Caco-2 (cell line): ENCODE data around the gene ZNF316. TPM values are rescaled to one million over a fixed set of nuclear protein-coding genes. Genes with fewer than 3 reads are reported as not detected.

Experiments
- BruUV-seq: library from RNA; stranded (reverse); fragments of 400-500 nt; replicated peaks from 2 replicates; lab custom pipeline; 2021; lab: Mats Ljungman, UMichigan
- CTCF ChIA-PET: fragments of 300-600 bp; sonication (Branson Sonifier 250); formaldehyde crosslinking; loops from one replicate; lab custom pipeline; 2022; ENCODE audit warnings: antibody characterized with exemption; lab: Charles Lee
- POLR2A ChIA-PET: fragments of 300-600 bp; sonication (Branson Sonifier 250); formaldehyde crosslinking; loops from one replicate; lab custom pipeline; 2022; ENCODE audit warnings: antibody characterized with exemption; lab: Charles Lee
- DNase-seq, 2 experiments: peaks; one replicate each; pipeline versions ENCODE4 v3.0.0 to v3.0.0-alpha.2; 2020 to 2022
- H3K27me3 ChIP-seq: replicated peaks from 2 replicates; pipeline ENCODE4 v1.6.0; 2011; ENCODE audit warnings: low read length; ENCODE audit not compliant: control insufficient read depth, insufficient read depth
- H3K36me3 ChIP-seq: 2 replicates; pipeline ENCODE4 v1.5.1; 2011; ENCODE audit warnings: low read length; ENCODE audit not compliant: control insufficient read depth, insufficient read depth
- H3K4me1 ChIP-seq: fragments of 250-450 bp; sonication (Bioruptor Pico); 2 replicates; pipeline ENCODE4 v1.5.1; 2020; ENCODE audit warnings: mild to moderate bottlenecking
- H3K4me3 ChIP-seq: 2 replicates; pipeline ENCODE4 v1.5.1; 2011; ENCODE audit warnings: low read depth, mild to moderate bottlenecking, control low read depth, low read length
- H3K9me3 ChIP-seq: fragments of 250-450 bp; sonication (Bioruptor Pico); 2 replicates; pipeline ENCODE4 v1.5.1; 2020; ENCODE audit warnings: mild to moderate bottlenecking, moderate library complexity
- H3K27ac Mint-ChIP-seq: one replicate; pipeline ENCODE4 v1.8.0; 2022; ENCODE audit warnings: mixed read lengths; ENCODE audit not compliant: unreplicated experiment
- H3K27me3 Mint-ChIP-seq: one replicate; pipeline ENCODE4 v1.8.0; 2022; ENCODE audit warnings: mixed read lengths; ENCODE audit not compliant: insufficient read depth, unreplicated experiment
- H3K36me3 Mint-ChIP-seq: one replicate; pipeline ENCODE4 v1.8.0; 2022; ENCODE audit warnings: mild to moderate bottlenecking, mixed read lengths; ENCODE audit not compliant: insufficient read depth, unreplicated experiment
- H3K4me1 Mint-ChIP-seq: one replicate; pipeline ENCODE4 v1.8.0; 2022; ENCODE audit warnings: low read depth, mixed read lengths; ENCODE audit not compliant: unreplicated experiment
- H3K4me3 Mint-ChIP-seq: one replicate; pipeline ENCODE4 v1.8.0; 2022; ENCODE audit warnings: mild to moderate bottlenecking, moderate library complexity, mixed read lengths; ENCODE audit not compliant: unreplicated experiment
- H3K9me3 Mint-ChIP-seq: one replicate; pipeline ENCODE4 v1.8.0; 2022; ENCODE audit warnings: mixed read lengths; ENCODE audit not compliant: unreplicated experiment
- intact Hi-C: fragments of 100-400 bp; cut with micrococcal nuclease; formaldehyde crosslinking; loops from one replicate; pipeline ENCODE4 v1.10.0; 2022; ENCODE audit not compliant: unreplicated experiment
- total RNA-seq: library from RNA; stranded (reverse); gene quantifications from 2 replicates; pipeline ENCODE4 v1.2.3, GENCODE V29; 2022
- TF ChIP-seq, protein P1 (sequence below), 2 experiments: fragments of 200-600 bp in 1 of 2; IDR thresholded peaks; 1 replicate in 1 of 2; 2 replicates in 1 of 2; pipeline versions ENCODE4 v1.5.1 to v1.8.0; 2011 to 2022; ENCODE audit warnings: antibody characterized with exemption in 1 of 2, control low read depth in 1 of 2, inconsistent platforms in 1 of 2, low read depth in 1 of 2, low read length in 1 of 2, mild to moderate bottlenecking in 1 of 2, moderate library complexity in 1 of 2; ENCODE audit not compliant: insufficient read depth in 1 of 2, severe bottlenecking in 1 of 2, unreplicated experiment in 1 of 2

Gene ZNF316
- total RNA-seq, 1 experiment from 2014 or later: 34.3 TPM

GRCh38 chr7:6614953-6615722 lies 22.0 kb upstream of the ZNF316 start, which contains the start of gene ZNF853:
TSS of gene ZNF853 (plus strand) at chr7:6615610. CDS start at chr7:6616175, 565 bp downstream.
- TF ChIP-seq, protein P1, sequence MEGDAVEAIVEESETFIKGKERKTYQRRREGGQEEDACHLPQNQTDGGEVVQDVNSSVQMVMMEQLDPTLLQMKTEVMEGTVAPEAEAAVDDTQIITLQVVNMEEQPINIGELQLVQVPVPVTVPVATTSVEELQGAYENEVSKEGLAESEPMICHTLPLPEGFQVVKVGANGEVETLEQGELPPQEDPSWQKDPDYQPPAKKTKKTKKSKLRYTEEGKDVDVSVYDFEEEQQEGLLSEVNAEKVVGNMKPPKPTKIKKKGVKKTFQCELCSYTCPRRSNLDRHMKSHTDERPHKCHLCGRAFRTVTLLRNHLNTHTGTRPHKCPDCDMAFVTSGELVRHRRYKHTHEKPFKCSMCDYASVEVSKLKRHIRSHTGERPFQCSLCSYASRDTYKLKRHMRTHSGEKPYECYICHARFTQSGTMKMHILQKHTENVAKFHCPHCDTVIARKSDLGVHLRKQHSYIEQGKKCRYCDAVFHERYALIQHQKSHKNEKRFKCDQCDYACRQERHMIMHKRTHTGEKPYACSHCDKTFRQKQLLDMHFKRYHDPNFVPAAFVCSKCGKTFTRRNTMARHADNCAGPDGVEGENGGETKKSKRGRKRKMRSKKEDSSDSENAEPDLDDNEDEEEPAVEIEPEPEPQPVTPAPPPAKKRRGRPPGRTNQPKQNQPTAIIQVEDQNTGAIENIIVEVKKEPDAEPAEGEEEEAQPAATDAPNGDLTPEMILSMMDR (IDR thresholded peaks at IDR 0.05; ENCODE audit: insufficient read depth in 1 of 2, low read depth in 1 of 2, low read length in 1 of 2, severe bottlenecking in 1 of 2, unreplicated experiment in 1 of 2): no peak
- Histone ChIP-seq H3K36me3 (no peaks in the 10 kb centered on the region), H3K4me1 (peaks cover 16% of the 10 kb centered on the region), H3K4me3 (peak within 1 kb of the TSS; percentile 61), H3K27me3 (no peaks in the 10 kb centered on the region), H3K9me3 (no peaks in the 10 kb centered on the region)
- Mint-ChIP-seq H3K27ac (no peak within 1 kb of the TSS), H3K27me3 (no peaks in the 10 kb centered on the region), H3K36me3 (peaks cover 5% of the 10 kb centered on the region), H3K4me1 (no peaks in the 10 kb centered on the region), H3K4me3 (peak within 1 kb of the TSS; percentile 76), H3K9me3 (no peaks in the 10 kb centered on the region)
- CTCF ChIA-PET: interaction anchor here (0.6 kb wide), 1 partner anchor 25 kb away, joined by 3 read pairs; no protein-coding TSS in a partner anchor
- peak in 1 of 2 experiments; percentile 62 for DNase-seq
- POLR2A ChIA-PET: no interaction called here
- intact Hi-C loops: loop anchor here (10.0 kb wide), 1 partner anchor 320 kb away; no protein-coding TSS in a partner anchor
- no TSS peak for BruUV-seq

DNA sequence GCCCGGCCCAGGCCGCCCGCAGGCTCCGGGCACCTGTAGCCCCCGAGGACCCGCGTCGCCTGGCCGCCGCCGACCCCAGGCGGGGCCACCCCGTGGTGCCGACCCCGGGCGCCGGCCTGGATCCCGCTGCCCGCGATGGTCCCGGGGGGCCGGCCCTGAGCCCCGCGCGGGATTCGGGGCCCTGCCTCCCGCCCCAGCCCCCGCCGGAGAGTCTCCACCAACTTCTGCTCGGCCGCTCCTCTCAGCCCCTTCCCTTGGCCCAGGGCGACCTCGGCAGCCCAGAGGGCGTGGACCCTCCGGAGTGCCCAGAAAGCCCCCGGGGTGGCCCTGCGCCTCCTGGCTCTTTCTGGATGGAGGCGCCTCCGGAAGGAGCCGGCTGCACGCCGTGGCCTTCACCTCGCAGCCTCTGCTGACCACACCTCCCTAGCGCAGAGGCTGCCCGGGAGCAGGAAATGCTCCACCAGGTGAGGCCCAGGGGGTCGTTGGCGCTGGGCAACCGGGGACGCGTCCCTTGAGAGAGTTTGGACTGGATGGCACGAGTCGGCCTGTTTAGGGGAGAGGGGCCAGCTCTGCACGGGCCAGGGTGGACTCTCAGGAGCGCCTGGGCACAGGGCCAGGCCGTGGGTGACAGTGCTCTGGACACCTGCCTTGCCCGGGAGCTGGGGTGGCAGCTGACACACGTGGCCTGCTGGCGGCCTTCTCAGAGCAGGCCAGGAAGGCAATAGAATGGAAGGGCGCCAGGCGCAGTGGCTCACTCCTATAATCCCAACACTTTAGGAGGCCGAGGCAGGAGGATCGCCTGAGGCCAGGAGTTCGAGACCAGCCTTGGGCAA lies 21.2 kb upstream of the ZNF316 start:
- H3K4me1 ChIP-seq: peaks cover 16% of the 10 kb centered on the region
- intact Hi-C loops: loop anchor here (10.0 kb wide), 1 partner anchor 319 kb away; no protein-coding TSS in a partner anchor
- no peaks in the 10 kb centered on the region for H3K9me3 Mint-ChIP-seq
- ChIA-PET POLR2A (no interaction called here), CTCF (no interaction called here)
- H3K36me3 ChIP-seq: no peaks in the 10 kb centered on the region
- H3K36me3 Mint-ChIP-seq: no peaks in the 10 kb centered on the region
- TF ChIP-seq, protein P1 (IDR thresholded peaks at IDR 0.05; ENCODE audit: insufficient read depth in 1 of 2, low read depth in 1 of 2, low read length in 1 of 2, severe bottlenecking in 1 of 2, unreplicated experiment in 1 of 2): no peak
- H3K4me3 ChIP-seq: peak overlapping the region; percentile 61
- BruUV-seq: no TSS peak
- no peaks in the 10 kb centered on the region for H3K27me3 ChIP-seq
- H3K27ac Mint-ChIP-seq: no peak overlapping the region
- H3K4me1 Mint-ChIP-seq: no peaks in the 10 kb centered on the region
- no peaks in the 10 kb centered on the region for H3K9me3 ChIP-seq
- no peaks in the 10 kb centered on the region for H3K27me3 Mint-ChIP-seq
- H3K4me3 Mint-ChIP-seq: peak overlapping the region; percentile 76
- DNase-seq: peak in 1 of 2 experiments; percentile 47
